ENCODE measurements around the gene CHFR.

- TF ChIP-seq MECOM (CRISPR knock-in tag; IDR thresholded peaks at IDR 0.05) (no peak), SIX5 (IDR thresholded peaks at IDR 0.05; ENCODE audit: borderline replicate concordance in 1 of 2, insufficient read depth in 1 of 2, low read depth in 1 of 2, low read length in 2 of 2) (no peak), TGIF2 (CRISPR knock-in tag; IDR thresholded peaks at IDR 0.05) (no peak), ZNF24 (IDR thresholded peaks at IDR 0.05) (no peak), RBM14 (IDR thresholded peaks at IDR 0.05; ENCODE audit: borderline replicate concordance, insufficient read depth, low read depth, low read length) (no peak), YY1 (IDR thresholded peaks at IDR 0.05; ENCODE audit: borderline replicate concordance in 1 of 3, control insufficient read depth in 1 of 3, extremely low read depth in 1 of 3, insufficient read depth in 3 of 3, insufficient read length in 1 of 3, insufficient replicate concordance in 2 of 3, low read depth in 1 of 3, low read length in 2 of 3) (no peak), ZHX1 (conservative IDR thresholded peaks at IDR 0.05; ENCODE audit: low read length) (no peak), NELFE (IDR thresholded peaks at IDR 0.05; ENCODE audit: insufficient read depth, insufficient read length) (no peak), ZNF551 (CRISPR knock-in tag; IDR thresholded peaks at IDR 0.05) (no peak), CTCF (IDR thresholded peaks at IDR 0.05 in 2 of 3, conservative IDR thresholded peaks at IDR 0.05 in 1 of 3; ENCODE audit: insufficient read depth in 2 of 3, low read depth in 1 of 3, low read length in 3 of 3) (no peak), POLR2A (conservative IDR thresholded peaks at IDR 0.05) (no peak), SMAD3 (CRISPR knock-in tag; conservative IDR thresholded peaks at IDR 0.05) (no peak), YBX1 (IDR thresholded peaks at IDR 0.05) (no peak), KAT7 (CRISPR knock-in tag; IDR thresholded peaks at IDR 0.05; ENCODE audit: borderline replicate concordance) (no peak)
Observed at GRCh38 chr12:132923356-132923909, 36.0 kb upstream of the CHFR start.

Data from K562 (cell line).